Measurements from ENCODE around the gene KHNYN. TPM values are rescaled to one million over a fixed set of nuclear protein-coding genes. Genes with fewer than 3 reads are reported as not detected.
"Not testable (repeated sequence)": the region's sequence is repeated elsewhere in the genome, so short reads cannot be mapped to it uniquely, and the experiment has no call there.

Gene KHNYN
- polyA plus RNA-seq, 3 donors: 41.0 to 42.4 (median 41.1) TPM

DNA sequence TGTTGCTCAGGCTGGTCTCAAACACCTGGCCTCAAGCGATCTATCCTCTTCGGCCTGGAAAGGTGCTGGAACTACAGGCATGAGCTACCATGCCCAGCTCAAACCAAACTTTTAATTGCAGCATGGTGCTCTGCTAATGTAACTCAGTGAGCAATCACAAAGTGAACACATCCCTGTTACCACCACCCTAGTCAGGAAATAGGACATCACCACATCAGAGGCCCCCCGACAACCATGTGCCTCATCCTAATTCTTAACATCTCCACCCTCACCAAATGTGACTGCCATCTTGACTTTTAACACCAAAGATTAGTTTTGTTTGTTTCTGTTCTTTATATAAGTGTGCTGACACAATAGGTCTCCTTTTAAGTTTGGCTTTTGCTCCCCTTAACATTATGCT is 35.6 kb downstream of the KHNYN start:
- no peak for DNase-seq (ENCODE audit: low read depth in 3 of 3, low spot score in 2 of 3)

DNA sequence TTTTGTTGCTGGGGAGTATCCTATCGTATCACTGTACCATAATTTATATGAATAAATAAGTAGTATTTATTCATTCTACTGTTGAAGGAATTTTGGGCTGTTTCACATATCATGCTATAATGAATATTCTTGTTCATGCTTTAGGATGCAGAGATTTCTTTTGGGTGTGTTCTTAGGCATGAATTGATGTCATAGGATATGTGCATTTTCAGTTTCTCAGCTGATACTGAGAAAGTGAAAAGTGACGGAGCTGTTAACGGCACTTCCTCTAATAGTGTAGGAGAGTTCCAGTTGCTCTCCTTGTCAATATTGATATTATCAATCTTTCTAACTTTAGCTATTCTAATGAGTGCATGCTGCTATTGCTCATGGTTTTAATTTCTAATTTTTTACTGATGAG is 36.1 kb downstream of the KHNYN start:
- no peak for DNase-seq (ENCODE audit: low read depth in 3 of 3, low spot score in 2 of 3)

DNA sequence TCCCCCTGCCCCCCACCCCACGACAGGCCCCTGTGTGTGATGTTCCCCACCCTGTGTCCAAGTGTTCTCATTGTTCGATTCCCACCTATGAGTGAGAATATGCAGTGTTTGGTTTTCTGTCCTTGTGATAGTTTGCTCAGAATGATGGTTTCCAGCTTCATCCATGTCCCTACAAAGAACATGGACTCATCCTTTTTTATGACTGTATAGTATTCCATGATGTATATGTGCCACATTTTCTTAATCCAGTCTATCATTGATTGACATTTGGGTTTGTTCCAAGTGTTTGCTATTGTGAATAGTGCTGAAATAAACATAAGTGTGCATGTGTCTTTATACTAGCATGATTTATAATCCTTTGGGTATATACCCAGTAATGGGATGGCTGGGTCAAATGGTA is 40.7 kb downstream of the KHNYN start:
- DNase-seq (ENCODE audit: low read depth in 3 of 3, low spot score in 2 of 3): not testable (repeated sequence)

DNA sequence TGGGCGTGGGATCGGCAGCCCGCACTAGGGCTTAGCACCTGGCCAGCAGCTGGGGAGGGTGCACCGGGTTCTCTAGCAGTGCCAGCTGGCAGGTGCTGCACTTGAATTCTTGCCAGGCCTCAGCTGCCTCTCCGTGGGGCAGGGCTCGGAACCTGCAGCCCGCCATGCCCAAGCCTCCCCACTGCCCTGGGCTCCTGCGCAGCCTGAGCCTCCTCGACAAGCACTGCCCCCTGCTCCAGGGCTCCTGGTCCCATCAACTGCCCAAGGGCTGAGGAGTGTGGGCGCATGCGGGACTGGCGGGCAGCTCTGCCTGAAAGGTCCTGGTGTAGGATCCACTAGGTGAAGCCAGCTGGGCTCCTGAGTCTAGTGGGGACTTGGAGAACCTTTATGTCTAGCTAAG is 43.5 kb downstream of the KHNYN start:
- no peak for DNase-seq (ENCODE audit: low read depth in 3 of 3, low spot score in 2 of 3)

DNA sequence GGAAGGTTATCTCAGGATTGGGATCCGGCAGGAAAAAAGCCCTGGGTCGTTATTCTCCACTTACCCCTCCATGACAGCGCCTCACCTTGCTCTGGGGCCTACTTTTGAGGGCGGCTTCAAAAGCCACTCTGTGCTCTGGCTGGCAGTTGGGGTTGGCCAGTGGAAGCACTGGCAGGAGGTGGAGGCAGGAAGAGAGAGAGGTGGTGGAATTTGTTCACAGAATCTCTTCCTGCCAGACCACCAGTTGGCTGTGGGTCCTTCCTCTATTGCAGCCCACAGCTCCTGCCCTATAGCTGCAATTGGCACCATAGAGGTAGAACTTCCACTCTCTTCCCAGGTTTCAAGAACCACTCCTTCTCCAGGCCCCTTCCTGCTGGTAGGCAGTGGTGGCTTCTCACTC is 45.5 kb downstream of the KHNYN start:
- no peak for DNase-seq (ENCODE audit: low read depth in 3 of 3, low spot score in 2 of 3)

DNA sequence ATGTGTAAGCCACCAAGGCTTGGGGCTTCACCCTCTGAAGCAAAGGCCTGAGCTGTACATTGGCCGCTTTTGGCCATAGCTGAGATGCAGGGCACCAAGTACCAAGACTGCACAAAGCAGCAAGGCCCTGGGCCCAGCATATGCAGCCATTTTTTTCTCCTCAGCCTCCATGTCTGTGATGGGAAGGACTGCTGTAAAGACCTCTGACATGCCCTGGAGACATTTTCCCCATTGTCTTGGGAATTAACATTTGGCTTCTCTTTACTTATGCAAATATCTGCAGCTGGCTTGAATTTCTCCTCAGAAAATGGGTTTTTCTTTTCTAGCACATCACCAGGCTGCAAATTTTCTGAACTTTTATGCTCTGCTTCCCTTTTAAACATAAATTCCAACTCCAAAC is 50.2 kb downstream of the KHNYN start:
- DNase-seq (ENCODE audit: low read depth in 3 of 3, low spot score in 2 of 3): not testable (repeated sequence)

DNA sequence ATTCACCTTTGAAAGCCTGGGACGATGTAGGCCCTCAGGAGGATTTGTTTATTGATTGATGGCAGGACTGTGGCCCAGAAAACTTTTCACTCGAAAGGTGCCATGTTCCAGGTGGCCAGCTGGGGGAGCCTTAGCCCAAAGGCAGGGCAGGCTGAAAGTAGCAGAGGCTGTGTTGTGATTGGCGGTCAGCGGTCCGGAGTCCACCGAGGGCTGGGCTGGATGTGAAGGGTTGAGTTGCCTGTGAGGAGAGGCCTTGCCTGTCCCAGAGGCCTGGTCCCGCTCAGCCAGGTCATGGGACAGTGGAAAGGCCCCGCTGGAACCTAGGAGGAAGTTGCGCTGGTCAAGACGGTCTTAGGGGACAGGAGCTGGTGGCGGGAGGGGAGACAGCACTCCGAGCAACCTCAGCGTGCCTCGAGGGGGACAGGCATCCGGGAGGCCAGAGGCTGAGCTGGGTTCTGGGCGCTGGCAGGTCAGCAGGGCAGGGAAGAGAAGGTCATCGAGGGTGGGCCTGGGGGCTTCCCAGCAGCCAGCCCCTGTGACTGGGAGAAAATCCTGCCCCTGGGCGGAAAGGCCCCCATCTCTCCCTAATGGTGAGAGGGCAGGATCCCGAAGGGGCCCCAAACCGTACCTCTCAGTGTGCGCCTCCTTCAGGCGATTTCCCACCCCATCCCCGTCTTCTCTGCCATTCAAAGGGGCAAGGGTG is 52.0 kb downstream of the KHNYN start:
- peak in 1 of 3 donors; percentile 7 for DNase-seq (ENCODE audit: low read depth in 3 of 3, low spot score in 2 of 3)

DNA sequence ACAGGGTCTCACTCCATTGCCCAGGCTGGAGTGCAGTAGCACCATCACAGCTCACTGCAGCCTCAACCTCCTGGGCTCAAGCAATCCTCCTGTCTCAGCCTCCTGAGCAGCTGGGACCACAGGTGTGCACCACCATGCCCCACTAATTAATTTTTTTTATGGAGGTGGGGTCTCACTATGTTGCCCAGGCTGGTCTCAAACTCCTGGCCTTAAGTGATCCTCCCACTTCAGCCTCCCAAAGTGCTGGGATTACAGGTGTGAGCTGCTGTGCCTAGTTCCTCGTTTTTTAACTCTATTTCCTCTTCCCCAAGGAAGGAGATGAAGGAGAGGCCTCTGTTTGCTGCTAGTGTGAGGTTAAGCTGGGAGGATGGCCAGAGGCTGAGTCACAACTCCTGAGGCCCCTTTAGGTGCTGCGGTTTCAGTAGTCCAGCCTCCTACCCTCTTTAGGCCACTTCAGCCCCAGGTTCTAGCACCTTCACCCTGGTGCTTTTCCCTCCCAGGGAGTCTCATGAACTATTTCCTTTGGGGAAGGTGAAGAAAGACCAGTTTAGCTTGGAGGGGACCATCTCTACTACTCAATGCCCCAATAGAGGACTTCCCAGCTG is 53.0 kb downstream of the KHNYN start:
- DNase-seq (ENCODE audit: low read depth in 3 of 3, low spot score in 2 of 3): not testable (repeated sequence)

DNA sequence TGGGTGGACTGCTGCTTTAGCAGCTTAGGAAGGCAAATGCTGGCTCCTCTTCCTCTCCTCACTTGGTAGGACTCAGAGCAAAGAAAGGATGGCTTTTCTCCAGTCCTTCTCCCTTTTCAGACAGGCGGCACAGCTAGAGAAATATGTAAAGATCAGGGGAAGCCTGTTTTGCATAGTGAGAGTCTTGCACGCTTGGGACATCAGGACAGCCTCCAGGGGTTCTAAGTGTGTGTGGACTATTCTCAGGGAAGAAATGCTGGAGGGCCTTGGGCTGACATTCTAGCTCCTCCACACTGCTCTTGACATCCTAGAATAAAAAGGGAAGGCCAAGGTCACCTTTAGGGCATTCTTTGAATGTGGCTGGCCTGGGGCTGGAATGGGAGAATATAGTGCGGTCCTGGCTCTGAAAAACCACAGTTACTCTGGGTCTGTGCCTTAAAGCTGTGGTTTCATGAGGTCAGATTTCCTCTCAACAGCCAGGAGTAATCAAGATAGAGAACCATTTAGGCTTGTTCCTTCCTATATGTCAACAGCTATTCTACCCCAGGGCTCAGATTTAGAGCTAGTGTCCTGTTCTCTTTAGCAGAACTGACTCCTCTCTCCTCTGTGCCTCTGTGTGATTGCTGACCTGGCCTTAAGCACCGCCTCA is 54.0 kb downstream of the KHNYN start:
- no peak for DNase-seq (ENCODE audit: low read depth in 3 of 3, low spot score in 2 of 3)

Other genes with a start within 250 kb of the KHNYN start
- gene IPO4, start 241.1 kb upstream of the KHNYN start, polyA plus RNA-seq (ENCODE audit: insufficient read length in 3 of 3): 10 to 100 TPM; 31.4 to 35.6 (median 33.1) TPM
- 10 to 100 TPM; 36.9 to 40.9 (median 39.0) TPM for gene TM9SF1, start 234.5 kb upstream of the KHNYN start, polyA plus RNA-seq (ENCODE audit: insufficient read length in 3 of 3)
- 1 to 10 TPM; 3.2 to 4.1 (median 4.0) TPM for gene TSSK4, start 224.3 kb upstream of the KHNYN start, polyA plus RNA-seq (ENCODE audit: insufficient read length in 3 of 3)
- gene CHMP4A, start 216.5 kb upstream of the KHNYN start, polyA plus RNA-seq (ENCODE audit: insufficient read length in 3 of 3): 10 to 100 TPM; 50.7 to 61.2 (median 55.7) TPM
- 10 to 100 TPM; 10.2 to 12.9 (median 12.5) TPM for gene MDP1, start 213.9 kb upstream of the KHNYN start, polyA plus RNA-seq (ENCODE audit: insufficient read length in 3 of 3)
- gene NEDD8, start 197.6 kb upstream of the KHNYN start, polyA plus RNA-seq (ENCODE audit: insufficient read length in 3 of 3): 100 to 1,000 TPM; 253 to 284 (median 266) TPM
- 100 to 1,000 TPM; 105 to 133 (median 125) TPM for gene GMPR2, start 197.0 kb upstream of the KHNYN start, polyA plus RNA-seq (ENCODE audit: insufficient read length in 3 of 3)
- 10 to 100 TPM; 64.3 to 71.3 (median 67.3) TPM for gene TINF2, start 187.3 kb upstream of the KHNYN start, polyA plus RNA-seq (ENCODE audit: insufficient read length in 3 of 3)
- gene TGM1, start 166.8 kb upstream of the KHNYN start, polyA plus RNA-seq (ENCODE audit: insufficient read length in 3 of 3): 1 to 10 TPM; 1.2 to 1.9 (median 1.2) TPM
- gene RABGGTA, start 158.4 kb upstream of the KHNYN start, polyA plus RNA-seq (ENCODE audit: insufficient read length in 3 of 3): 10 to 100 TPM; 18.2 to 19.0 (median 18.5) TPM
- gene DHRS1, start 130.2 kb upstream of the KHNYN start, polyA plus RNA-seq (ENCODE audit: insufficient read length in 3 of 3): 10 to 100 TPM; 38.6 to 45.5 (median 42.6) TPM
- 10 to 100 TPM; 26.2 to 26.6 (median 26.4) TPM for gene NOP9, start 130.1 kb upstream of the KHNYN start, polyA plus RNA-seq (ENCODE audit: insufficient read length in 3 of 3)
- gene CIDEB, start 122.0 kb upstream of the KHNYN start, polyA plus RNA-seq (ENCODE audit: insufficient read length in 3 of 3): 10 to 100 TPM; 28.5 to 29.4 (median 28.9) TPM
- gene LTB4R2, start 119.8 kb upstream of the KHNYN start, polyA plus RNA-seq (ENCODE audit: insufficient read length in 3 of 3): 1 to 10 TPM; 1.8 to 2.2 (median 1.9) TPM
- gene LTB4R, start 118.5 kb upstream of the KHNYN start, polyA plus RNA-seq (ENCODE audit: insufficient read length in 3 of 3): 1 to 10 TPM; 2.4 to 2.9 (median 2.9) TPM
- gene ADCY4, start 94.9 kb upstream of the KHNYN start, polyA plus RNA-seq (ENCODE audit: insufficient read length in 3 of 3): 10 to 100 TPM; 12.8 to 23.7 (median 17.2) TPM
- 1 to 10 TPM; 2.3 to 3.6 (median 3.1) TPM for gene RIPK3, start 90.0 kb upstream of the KHNYN start, polyA plus RNA-seq (ENCODE audit: insufficient read length in 3 of 3)
- gene NFATC4, start 61.8 kb upstream of the KHNYN start, polyA plus RNA-seq (ENCODE audit: insufficient read length in 3 of 3): 10 to 100 TPM; 45.0 to 50.5 (median 49.7) TPM
- gene NYNRIN, start 31.0 kb upstream of the KHNYN start, polyA plus RNA-seq (ENCODE audit: insufficient read length in 3 of 3): 10 to 100 TPM; 40.3 to 47.7 (median 40.4) TPM
- 1 to 10 TPM; 2.2 to 3.0 (median 2.6) TPM for gene CBLN3, start 286 bp upstream of the KHNYN start, polyA plus RNA-seq (ENCODE audit: insufficient read length in 3 of 3)
- 10 to 100 TPM; 49.7 to 54.8 (median 51.9) TPM for gene SDR39U1, start 12.8 kb downstream of the KHNYN start, polyA plus RNA-seq (ENCODE audit: insufficient read length in 3 of 3)
- gene CMA1, start 78.3 kb downstream of the KHNYN start, polyA plus RNA-seq (ENCODE audit: insufficient read length in 3 of 3): under 1 TPM in 2 of 3 donors, not detected in 1; 0.26 to 0.38 TPM
- gene CTSG, start 146.3 kb downstream of the KHNYN start, polyA plus RNA-seq (ENCODE audit: insufficient read length in 3 of 3): under 1 TPM; 0.18 to 0.93 (median 0.42) TPM
- under 1 TPM in 2 of 3 donors, not detected in 1; 0.21 to 0.24 TPM for gene GZMH, start 179.7 kb downstream of the KHNYN start, polyA plus RNA-seq (ENCODE audit: insufficient read length in 3 of 3)
- gene GZMB, start 204.2 kb downstream of the KHNYN start, polyA plus RNA-seq (ENCODE audit: insufficient read length in 3 of 3): under 1 TPM; 0.36 to 0.79 (median 0.42) TPM

All from right renal cortex interstitium (tissue), 3 donors.